ENCODE data around the gene CDH18. TPM values are rescaled to one million over a fixed set of nuclear protein-coding genes. Genes with fewer than 3 reads are reported as not detected.

Gene CDH18
- total and polyA plus RNA-seq, 2 of the 4 experiments (the other 2 are of a cell fraction), result 0.24 to 1.1 TPM

- Histone ChIP-seq H4K91ac (ENCODE audit: insufficient read depth, low read depth, low read length) (no peak overlapping the region), H3K9me3 (ENCODE audit: control insufficient read depth, insufficient read depth, low read length) (0 out of 2 replicates have a peak, but pooled peaks cover 2% of the 10 kb centered on the region), H3K9me1 (ENCODE audit: insufficient read depth, low read length) (no peaks in the 10 kb centered on the region), H3K4me3 (ENCODE audit: insufficient read depth, low read depth, low read length) (no peak overlapping the region), H2AK5ac (ENCODE audit: low read depth, low read length) (no peak overlapping the region), H3K9ac (ENCODE audit: low read depth, low read length) (no peak overlapping the region), H3K27ac (ENCODE audit: insufficient read depth, low read length) (no peak overlapping the region), H2BK15ac (ENCODE audit: low read depth, low read length) (no peak overlapping the region), H3K36me3 (ENCODE audit: control insufficient read depth, insufficient read depth, low read length) (no peaks in the 10 kb centered on the region), H3K23ac (ENCODE audit: low read depth, low read length) (no peak overlapping the region), H3K27me3 (ENCODE audit: control insufficient read depth, insufficient read depth, low read length) (no peaks in the 10 kb centered on the region), H4K20me1 (ENCODE audit: insufficient read depth, low read length) (no peaks in the 10 kb centered on the region), H3K14ac (replicated peaks; ENCODE audit: low read depth, low read length) (no peak overlapping the region), H3K4me1 (ENCODE audit: control insufficient read depth, insufficient read depth, low read length) (no peaks in the 10 kb centered on the region), H4K5ac (ENCODE audit: low read depth, low read length) (no peak overlapping the region), H2BK20ac (ENCODE audit: low read depth, low read length) (no peak overlapping the region), H4K8ac (ENCODE audit: low read depth in 2 of 2, low read length in 2 of 2) (no peak overlapping the region), H3K4ac (ENCODE audit: low read depth, low read length) (no peak overlapping the region), H3K56ac (ENCODE audit: extremely low read depth, insufficient read depth, low read length) (no peak overlapping the region), H3K79me1 (ENCODE audit: low read depth in 1 of 2, low read length in 2 of 2) (no peaks in the 10 kb centered on the region), H3K18ac (ENCODE audit: low read depth, low read length) (no peak overlapping the region), H2AK9ac (replicated peaks; ENCODE audit: low read depth, low read length, poor library complexity) (no peak overlapping the region), H3K4me2 (ENCODE audit: low read depth, low read length) (no peak overlapping the region), H2BK5ac (ENCODE audit: low read depth, low read length, poor library complexity, severe bottlenecking) (no peak overlapping the region), H2AFZ (replicated peaks; ENCODE audit: low read length, poor library complexity) (no peak overlapping the region), H2BK120ac (ENCODE audit: low read depth, low read length) (no peak overlapping the region)
- intact Hi-C loops (cut with micrococcal nuclease) (no loop called here), in situ Hi-C loops (cut with MboI; ENCODE audit: low sequenced_read_pairs) (no loop called here), dilution Hi-C loops (cut with HindIII; ENCODE audit: low sequenced_read_pairs, unreplicated experiment) (no loop called here)
- CTCF ChIA-PET, result no interaction called here
- POLR2A ChIA-PET (ENCODE audit: unreplicated experiment), result no interaction called here
- TF ChIP-seq RFX5 (IDR thresholded peaks at IDR 0.05; ENCODE audit: low read depth, low read length) (no peak), POLR2A (IDR thresholded peaks at IDR 0.05; ENCODE audit: low read depth, low read length) (no peak), MXI1 (IDR thresholded peaks at IDR 0.05; ENCODE audit: borderline replicate concordance, low read depth, low read length) (no peak), ELK1 (IDR thresholded peaks at IDR 0.05; ENCODE audit: borderline replicate concordance, low read depth, low read length) (no peak)
- DNase-seq (no peak), ATAC-seq (ENCODE audit: low read depth) (no peak)
- BruUV-seq (replicated peaks), result no TSS peak
- WGBS, 2 experiments (ENCODE audit: extremely low coverage in 2 of 2, insufficient read length in 1 of 2), result no CpG with 5 or more reads among the region's 2 CpGs
Observed at GRCh38 chr5:19498852-19499251, 489.1 kb downstream of the CDH18 start.
